Ovary (tissue), 9 donors: ENCODE measurements around the gene TRPC6. TPM values are rescaled to one million over a fixed set of nuclear protein-coding genes. Genes with fewer than 3 reads are reported as not detected.
"Not testable (repeated sequence)": the region's sequence is repeated elsewhere in the genome, so short reads cannot be mapped to it uniquely, and the experiment has no call there.

Experiments used
- DNase-seq, 5 donors: peaks; one replicate each; pipeline ENCODE4 v3.0.0-alpha.2; 2019 to 2020
- H3K27ac ChIP-seq, 2 donors: fragments of 200-600 bp; one replicate each; pipeline versions ENCODE4 v1.5.1 to v1.8.0; 2019 to 2022
- H3K27me3 ChIP-seq: fragments of 200-600 bp; one replicate; pipeline ENCODE4 v1.8.0; 2022
- H3K36me3 ChIP-seq: fragments of 200-600 bp; sonication (generic); one replicate; pipeline ENCODE4 v1.5.1; 2019
- H3K4me1 ChIP-seq: one replicate; pipeline ENCODE4 v1.8.1; 2013; ENCODE audit warnings: mild to moderate bottlenecking, moderate library complexity; ENCODE audit not compliant: insufficient read depth
- H3K4me3 ChIP-seq: fragments of 200-600 bp; sonication (generic); one replicate; pipeline ENCODE4 v1.5.1; 2017
- H3K9me3 ChIP-seq, 2 donors: fragments of 200-600 bp in 1 of 2; sonication (generic) in 1 of 2; one replicate each; pipeline versions ENCODE4 v1.5.1 to v1.8.1; 2013 to 2019; ENCODE audit warnings: mild to moderate bottlenecking in 1 of 2, moderate library complexity in 1 of 2
- EP300 ChIP-seq: sonication (generic); formaldehyde crosslinking; IDR thresholded peaks from one replicate; pipeline ENCODE4 v1.6.1; 2017; ENCODE audit warnings: antibody characterized with exemption
- POLR2A ChIP-seq: fragments of 450-650 bp; IDR thresholded peaks from one replicate; pipeline ENCODE4 v1.6.1; 2017; ENCODE audit warnings: antibody characterized with exemption, mild to moderate bottlenecking, moderate library complexity
- WGBS, 3 donors: extraction: QIAGEN DNeasy Blood & Tissue Kit in 1 of 3; methylation state at CpG; one replicate each; pipeline versions ENCODE4 v1.1.5 to v1.1.7; 2013 to 2017; 5-methylcytosine and 5-hydroxymethylcytosine counted together
- intact Hi-C, 4 donors: fragments of 100-400 bp; cut with DNase I; formaldehyde crosslinking; loops; one replicate each; pipeline versions ENCODE4 v1.11.0 to v1.15.1; 2022 to 2023
- polyA plus RNA-seq, 2 donors: library from polyadenylated mRNA; stranded (reverse); fragments of 200-250 nt in 1 of 2; fragments of 350-450 nt in 1 of 2; fragmentation: Illumina TruSeq in 1 of 2; extraction: RNeasy Lipid Tissue Mini Kit (QIAGEN cat#74804) in 1 of 2; gene quantifications; one replicate each; pipeline ENCODE4 v1.2.3, GENCODE V29; 2013 to 2014
- total RNA-seq, 7 donors: library from RNA; depleted of rRNA in 2 of 7; stranded (reverse); fragments of >200 nt in 2 of 7; fragmentation: NEBNext Ultra II Directional in 3 of 7; extraction: Animal tissue kit (Norgen Biotek cat#: 25700) in 3 of 7; gene quantifications; one replicate each; pipeline versions ENCODE4 v1.1.0 to v1.2.4, GENCODE V29; 2016 to 2023
- TF ChIP-seq, protein P1 (sequence below), 3 donors: fragments of 450-650 bp in 2 of 3; fragments of 200-600 bp in 1 of 3; IDR thresholded peaks; one replicate each; pipeline versions ENCODE4 v1.5.1 to v1.8.0; 2016 to 2022; ENCODE audit warnings: antibody characterized with exemption in 3 of 3, mild to moderate bottlenecking in 1 of 3
- donor health status: DM: no; HTN: no; CAD: no; lungs with moderate emphysema.
- donor health status: DM: no; HTN: no; CAD: no.
- donor health status: Bipolar disorder and iron deficiency.
- donor health status: DM: yes; HTN: yes; CAD: no.
- donor health status: DM: no; HTN: no; CAD: no.
- donor health status: DM: yes; HTN: yes; CAD: no.

TRPC6 gene
- total and polyA plus RNA-seq, 9 donors, result 0.71 to 10.3 (median 2.4) TPM

DNA sequence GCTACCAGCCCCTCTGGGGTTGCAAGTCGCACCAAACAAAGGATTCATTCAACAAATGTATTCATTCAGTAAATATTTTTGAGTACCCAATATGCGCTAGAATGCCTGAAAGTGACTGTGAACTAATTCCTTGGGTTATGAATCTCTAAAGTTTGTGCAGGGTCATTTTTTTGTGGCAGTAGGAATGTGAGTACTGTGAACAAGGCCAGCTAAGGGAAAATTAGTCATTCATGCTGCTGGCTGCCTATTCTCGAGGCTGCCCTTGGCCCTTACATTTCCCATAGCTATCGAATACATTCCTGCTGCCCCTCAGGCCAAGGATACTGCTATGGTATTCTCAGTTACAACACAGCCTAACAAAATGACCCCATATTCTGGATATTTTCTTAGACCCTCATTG, 141.6 kb downstream of the TRPC6 start:
- Histone ChIP-seq H3K27ac (peak overlapping the region in 1 of 2 donors; percentile 48), H3K27me3 (no peaks in the 10 kb centered on the region), H3K4me1 (peaks cover 19% of the 10 kb centered on the region), H3K9me3 (no peaks in the 10 kb centered on the region), H3K4me3 (no peak overlapping the region), H3K36me3 (no peaks in the 10 kb centered on the region)
- intact Hi-C loops, result loop anchor here in 1 of 4 donors (10.0 kb wide), 1 partner anchor 467 kb away; no protein-coding TSS in a partner anchor
- TF ChIP-seq, protein P1, sequence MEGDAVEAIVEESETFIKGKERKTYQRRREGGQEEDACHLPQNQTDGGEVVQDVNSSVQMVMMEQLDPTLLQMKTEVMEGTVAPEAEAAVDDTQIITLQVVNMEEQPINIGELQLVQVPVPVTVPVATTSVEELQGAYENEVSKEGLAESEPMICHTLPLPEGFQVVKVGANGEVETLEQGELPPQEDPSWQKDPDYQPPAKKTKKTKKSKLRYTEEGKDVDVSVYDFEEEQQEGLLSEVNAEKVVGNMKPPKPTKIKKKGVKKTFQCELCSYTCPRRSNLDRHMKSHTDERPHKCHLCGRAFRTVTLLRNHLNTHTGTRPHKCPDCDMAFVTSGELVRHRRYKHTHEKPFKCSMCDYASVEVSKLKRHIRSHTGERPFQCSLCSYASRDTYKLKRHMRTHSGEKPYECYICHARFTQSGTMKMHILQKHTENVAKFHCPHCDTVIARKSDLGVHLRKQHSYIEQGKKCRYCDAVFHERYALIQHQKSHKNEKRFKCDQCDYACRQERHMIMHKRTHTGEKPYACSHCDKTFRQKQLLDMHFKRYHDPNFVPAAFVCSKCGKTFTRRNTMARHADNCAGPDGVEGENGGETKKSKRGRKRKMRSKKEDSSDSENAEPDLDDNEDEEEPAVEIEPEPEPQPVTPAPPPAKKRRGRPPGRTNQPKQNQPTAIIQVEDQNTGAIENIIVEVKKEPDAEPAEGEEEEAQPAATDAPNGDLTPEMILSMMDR (IDR thresholded peaks at IDR 0.05), result no peak
- TF ChIP-seq POLR2A (no peak), EP300 (no peak)
- DNase-seq, result no peak
- WGBS, 3 donors, result 39 to 50% (median 49%) methylated on average over 4 of the region's 4 CpGs

DNA sequence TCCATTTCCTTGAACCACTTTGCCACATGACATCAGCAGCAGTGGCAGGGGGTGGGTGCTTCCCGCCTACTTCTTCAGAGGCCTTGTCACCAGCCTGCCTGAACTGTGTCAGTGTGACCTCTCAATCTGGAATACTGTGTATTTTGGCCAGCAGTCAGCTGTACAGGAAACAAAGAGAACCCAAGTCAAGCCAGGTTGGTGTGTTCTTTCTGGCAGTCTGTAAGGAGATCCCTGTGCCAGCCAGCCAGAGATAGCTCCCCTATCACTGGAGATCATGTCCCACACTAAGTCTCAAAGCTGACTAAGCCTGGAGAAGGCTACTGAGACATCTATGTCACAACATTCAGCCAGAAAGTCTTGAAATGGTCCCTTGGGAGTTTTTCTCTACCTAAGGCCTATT, 142.1 kb downstream of the TRPC6 start:
- TF ChIP-seq, protein P1 (IDR thresholded peaks at IDR 0.05), result no peak
- no peak for TF ChIP-seq POLR2A
- no peak for TF ChIP-seq EP300
- Histone ChIP-seq H3K4me1 (peaks cover 19% of the 10 kb centered on the region), H3K36me3 (no peaks in the 10 kb centered on the region), H3K4me3 (no peak overlapping the region), H3K9me3 (no peaks in the 10 kb centered on the region), H3K27ac (peak overlapping the region in 1 of 2 donors; percentile 48), H3K27me3 (no peaks in the 10 kb centered on the region)
- intact Hi-C loops, result loop anchor here in 1 of 4 donors (10.0 kb wide), 1 partner anchor 467 kb away; no protein-coding TSS in a partner anchor
- DNase-seq, result no peak
- WGBS, 3 donors, result 48 to 75% (median 75%) methylated on average over 1 of the region's 1 CpG

DNA sequence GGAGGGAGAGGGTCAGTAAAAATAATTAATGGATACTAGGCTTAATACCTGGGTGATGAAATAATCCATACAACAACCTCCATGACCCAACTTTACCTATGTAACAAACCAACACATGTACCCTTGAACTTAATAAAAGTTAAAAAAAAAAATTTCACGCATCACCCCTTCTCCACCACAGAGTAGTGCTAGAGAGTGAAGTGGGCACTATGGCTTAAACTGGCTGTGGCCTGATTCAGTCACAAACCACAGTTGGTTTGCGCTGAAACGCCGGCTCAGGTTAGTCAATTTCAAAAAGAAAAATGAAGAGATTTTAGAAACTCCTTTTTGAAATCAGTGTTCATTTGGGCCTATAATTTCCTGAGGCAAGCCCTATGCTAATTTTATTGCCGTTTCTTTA, 144.3 kb downstream of the TRPC6 start:
- intact Hi-C loops, result loop anchor here in 2 of 4 donors (5.0 to 10.0 kb wide), 2 partner anchors 457 to 465 kb away; no protein-coding TSS in a partner anchor
- WGBS, 3 donors, result 97% methylated on average over 5 of the region's 5 CpGs
- no peak for DNase-seq

DNA sequence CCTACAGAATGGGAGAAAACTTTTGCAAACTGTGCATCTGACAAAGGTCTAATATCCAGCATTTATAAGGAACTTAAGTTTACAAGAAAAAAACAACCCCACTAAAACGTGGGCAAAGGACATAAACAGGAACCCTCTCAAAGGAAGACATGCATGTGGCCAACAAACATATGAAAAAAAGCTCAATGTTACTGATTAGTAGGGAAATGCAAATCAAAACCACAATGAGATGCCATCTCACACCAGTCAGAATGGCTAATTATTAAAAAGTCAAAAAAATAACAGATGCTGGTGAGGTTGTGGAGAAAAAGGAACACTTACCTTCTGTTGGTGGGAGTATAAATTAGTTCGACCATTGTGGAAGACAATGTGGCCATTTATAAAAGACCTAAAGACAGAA, 145.1 kb downstream of the TRPC6 start:
- not testable (repeated sequence) for H3K4me3 ChIP-seq, DNase-seq, H3K36me3 ChIP-seq, H3K27ac ChIP-seq, H3K27me3 ChIP-seq, H3K9me3 ChIP-seq
- intact Hi-C loops, result loop anchor here in 2 of 4 donors (5.0 to 10.0 kb wide), 2 partner anchors 456 to 464 kb away; no protein-coding TSS in a partner anchor
- WGBS, 3 donors, result 86 to 90% (median 87%) methylated on average over 2 of the region's 2 CpGs
- H3K4me1 ChIP-seq, result peaks cover 11% of the 10 kb centered on the region

More for the DNA sequence above, 144.3 kb downstream of the TRPC6 start:
- Histone ChIP-seq H3K4me1 (peaks cover 18% of the 10 kb centered on the region), H3K27ac (no peak overlapping the region), H3K36me3 (no peaks in the 10 kb centered on the region), H3K4me3 (no peak overlapping the region), H3K27me3 (no peaks in the 10 kb centered on the region), H3K9me3 (no peaks in the 10 kb centered on the region)
- TF ChIP-seq, protein P1 (IDR thresholded peaks at IDR 0.05), result no peak
- no peak for TF ChIP-seq POLR2A
- TF ChIP-seq EP300, result no peak

DNA sequence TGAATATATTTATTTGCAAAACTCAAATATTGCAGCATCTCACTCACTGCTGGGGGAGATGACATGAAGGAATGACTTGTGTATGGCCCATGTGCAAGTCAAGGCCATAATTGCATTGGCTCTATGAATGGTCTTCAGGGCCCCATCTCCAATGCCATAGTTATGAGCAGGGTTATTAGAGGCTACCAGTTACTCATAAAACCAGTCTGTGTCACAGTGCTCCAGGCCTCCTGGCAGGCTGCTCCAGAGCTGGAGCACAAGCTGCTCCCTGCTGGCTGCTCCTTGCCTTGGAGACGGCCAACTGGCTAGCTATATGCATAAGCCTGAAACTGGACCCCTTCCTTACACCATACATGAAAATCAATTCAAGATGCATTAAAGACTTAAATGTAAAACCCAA, 145.7 kb downstream of the TRPC6 start:
- Histone ChIP-seq H3K36me3 (no peaks in the 10 kb centered on the region), H3K27ac (no peak overlapping the region), H3K9me3 (peaks cover 0 to 4% of the 10 kb centered on the region in 2 donors), H3K4me3 (no peak overlapping the region), H3K27me3 (no peaks in the 10 kb centered on the region), H3K4me1 (peaks cover 10% of the 10 kb centered on the region)
- DNase-seq, result no peak
- TF ChIP-seq EP300 (no peak), POLR2A (no peak)
- TF ChIP-seq, protein P1 (IDR thresholded peaks at IDR 0.05), result no peak
- intact Hi-C loops, result loop anchor here in 2 of 4 donors (5.0 to 10.0 kb wide), 2 partner anchors 456 to 463 kb away; no protein-coding TSS in a partner anchor
- WGBS, 3 donors, result 89 to 95% (median 94%) methylated on average over 1 of the region's 1 CpG
